T-helper 1 cell treated with Interleukin-12 subunit alpha and Interleukin-12 subunit beta and Interleukin-4 antibody, amounts not matched to agents 30 ng/mL and 1 ng/mL, for 36 hours (primary cell): ENCODE results near the gene ARSI. TPM values are rescaled to one million over a fixed set of nuclear protein-coding genes. Genes with fewer than 3 reads are reported as not detected.

Experiments
- intact Hi-C: fragments of 100-400 bp; cut with micrococcal nuclease; formaldehyde crosslinking; loops from one replicate; pipeline ENCODE4 v1.15.1; 2024
- total RNA-seq: library from RNA; stranded (reverse); gene quantifications from 2 replicates; pipeline ENCODE4 v1.2.3, GENCODE V29; 2022

The ARSI gene
- total RNA-seq, 1 donor from 2014 or later = not detected

- intact Hi-C loops = no loop called here
Observed at GRCh38 chr5:150309101-150309885, 6.6 kb upstream of the ARSI start.

GRCh38 chr5:150307617-150308426 is 5.1 kb upstream of the ARSI start:
- intact Hi-C loops = no loop called here

GRCh38 chr5:150306775-150307174 is 4.1 kb upstream of the ARSI start:
- intact Hi-C loops = no loop called here

- intact Hi-C loops = no loop called here
Observed at GRCh38 chr5:150305557-150305956, 2.9 kb upstream of the ARSI start.

GRCh38 chr5:150305095-150305494 is 2.4 kb upstream of the ARSI start:
- intact Hi-C loops = no loop called here

- intact Hi-C loops = no loop called here
Observed at GRCh38 chr5:150304481-150305081, 1.9 kb upstream of the ARSI start.

- intact Hi-C loops = no loop called here
Observed at GRCh38 chr5:150303660-150304386, 1.1 kb upstream of the ARSI start.

GRCh38 chr5:150303070-150303615 is 438 bp upstream of the ARSI start:
- intact Hi-C loops = no loop called here

- intact Hi-C loops = no loop called here
Observed at GRCh38 chr5:150301901-150302300, 804 bp downstream of the ARSI start.

GRCh38 chr5:150301170-150301505 is 1.6 kb downstream of the ARSI start:
- intact Hi-C loops = no loop called here

GRCh38 chr5:150300496-150301169 is 2.1 kb downstream of the ARSI start:
- intact Hi-C loops = no loop called here

GRCh38 chr5:150299571-150300327 is 3.0 kb downstream of the ARSI start:
- intact Hi-C loops = no loop called here

- intact Hi-C loops = no loop called here
Observed at GRCh38 chr5:150298701-150299451, 3.8 kb downstream of the ARSI start.

GRCh38 chr5:150297934-150298595 is 4.6 kb downstream of the ARSI start:
- intact Hi-C loops = no loop called here

GRCh38 chr5:150297236-150297890 is 5.3 kb downstream of the ARSI start:
- intact Hi-C loops = no loop called here

- intact Hi-C loops = no loop called here
Observed at GRCh38 chr5:150296496-150296895, 6.2 kb downstream of the ARSI start.

GRCh38 chr5:150295741-150296486 is 6.8 kb downstream of the ARSI start:
- intact Hi-C loops = no loop called here
